Thyroid gland (tissue), 4 donors: ENCODE measurements around the gene AP1S1. TPM values are rescaled to one million over a fixed set of nuclear protein-coding genes. Genes with fewer than 3 reads are reported as not detected.

ENCODE experiments used
- DNase-seq, 2 donors: peaks; one replicate each; pipeline ENCODE4 v3.0.0-alpha.2; 2019
- H3K27ac ChIP-seq, 3 donors: fragments of 200-600 bp; sonication (generic); 1 replicate in 2 of 3; 2 replicates in 1 of 3; pipeline ENCODE4 v1.5.1; 2016 to 2019; ENCODE audit warnings: mild to moderate bottlenecking in 1 of 3, moderate library complexity in 1 of 3
- H3K27me3 ChIP-seq: fragments of 200-600 bp; sonication (generic); one replicate; pipeline ENCODE4 v1.5.1; 2019
- H3K36me3 ChIP-seq, 2 donors: fragments of 200-600 bp; sonication (generic); one replicate each; pipeline ENCODE4 v1.5.1; 2016 to 2019
- H3K4me1 ChIP-seq, 2 donors: fragments of 200-600 bp; sonication (generic); one replicate each; pipeline ENCODE4 v1.5.1; 2017 to 2019
- H3K4me3 ChIP-seq, 3 donors: fragments of 200-600 bp; sonication (generic); replicated peaks in 1 of 3; 1 replicate in 2 of 3; 2 replicates in 1 of 3; pipeline ENCODE4 v1.5.1; 2016; ENCODE audit warnings: mild to moderate bottlenecking in 1 of 3
- H3K9me3 ChIP-seq: fragments of 200-600 bp; sonication (generic); one replicate; pipeline ENCODE4 v1.5.1; 2017
- POLR2A ChIP-seq, 2 donors: fragments of 450-650 bp; IDR thresholded peaks; one replicate each; pipeline ENCODE4 v1.6.1; 2017; ENCODE audit warnings: antibody characterized with exemption in 2 of 2, mild to moderate bottlenecking in 2 of 2, moderate library complexity in 1 of 2
- WGBS, 2 donors: methylation state at CpG; one replicate each; pipeline ENCODE4 v1.1.5; 2017; 5-methylcytosine and 5-hydroxymethylcytosine counted together
- intact Hi-C: fragments of 100-400 bp; cut with DNase I; formaldehyde crosslinking; loops from one replicate; pipeline ENCODE4 v1.15.1; 2023
- total RNA-seq, 4 donors: library from RNA; depleted of rRNA; stranded (reverse); fragments of >200 nt; gene quantifications; one replicate each; pipeline ENCODE4 v1.2.3, GENCODE V29; 2016
- TF ChIP-seq, protein P1 (sequence below), 6 experiments: fragments of 200-600 bp in 3 of 6; fragments of 450-650 bp in 3 of 6; sonication (generic) in 3 of 6; IDR thresholded peaks; one replicate each; pipeline ENCODE4 v1.5.1; 2016 to 2019; ENCODE audit warnings: antibody characterized with exemption in 6 of 6, mild to moderate bottlenecking in 2 of 6, inconsistent platforms in 1 of 6, moderate library complexity in 1 of 6

Gene AP1S1
- total RNA-seq, 4 donors from 2014 or later, result 29.0 to 59.6 (median 41.3) TPM

DNA sequence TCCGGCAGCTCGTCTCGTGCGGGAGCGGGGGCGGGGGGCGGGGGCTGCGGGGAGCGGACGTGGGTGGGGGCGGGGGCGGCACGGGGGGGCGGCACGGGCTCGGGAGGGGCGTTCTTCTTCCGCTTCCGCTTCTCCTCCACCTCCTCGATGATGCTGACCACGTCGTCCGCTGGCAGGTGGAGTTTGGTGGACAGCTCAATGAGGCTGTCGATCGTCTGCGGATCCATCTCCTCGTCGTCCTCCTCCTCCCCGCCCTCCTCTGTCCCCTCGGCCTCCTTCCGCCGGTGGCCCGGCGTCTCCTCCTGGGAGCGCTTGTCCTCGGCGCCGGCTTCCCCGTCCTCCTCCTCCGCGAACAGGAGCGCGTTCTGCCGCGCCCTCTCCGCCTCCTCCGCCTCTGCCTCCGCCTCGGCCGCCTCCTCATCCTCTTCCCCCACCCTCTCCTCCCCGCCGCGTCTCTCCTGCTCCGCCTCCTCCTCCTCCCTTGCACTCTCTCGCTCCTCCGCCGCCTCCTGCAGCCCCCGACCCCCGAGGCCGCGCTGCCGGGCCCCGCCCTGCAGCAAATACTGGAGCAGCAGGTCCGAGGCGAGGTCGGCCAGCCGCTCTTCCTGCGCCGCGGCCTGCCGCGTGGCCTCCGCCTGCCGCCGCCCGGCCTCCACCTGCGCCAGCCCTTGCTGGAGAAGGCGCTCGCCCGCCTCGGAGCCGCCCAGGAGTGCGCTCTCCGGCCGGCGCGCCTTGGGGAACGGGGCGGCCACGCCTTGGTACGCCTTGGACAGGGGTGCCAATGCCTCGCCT, 9.2 kb downstream of the AP1S1 start:
- TF ChIP-seq POLR2A (IDR thresholded peaks at IDR 0.05), result no peak
- TF ChIP-seq, protein P1, sequence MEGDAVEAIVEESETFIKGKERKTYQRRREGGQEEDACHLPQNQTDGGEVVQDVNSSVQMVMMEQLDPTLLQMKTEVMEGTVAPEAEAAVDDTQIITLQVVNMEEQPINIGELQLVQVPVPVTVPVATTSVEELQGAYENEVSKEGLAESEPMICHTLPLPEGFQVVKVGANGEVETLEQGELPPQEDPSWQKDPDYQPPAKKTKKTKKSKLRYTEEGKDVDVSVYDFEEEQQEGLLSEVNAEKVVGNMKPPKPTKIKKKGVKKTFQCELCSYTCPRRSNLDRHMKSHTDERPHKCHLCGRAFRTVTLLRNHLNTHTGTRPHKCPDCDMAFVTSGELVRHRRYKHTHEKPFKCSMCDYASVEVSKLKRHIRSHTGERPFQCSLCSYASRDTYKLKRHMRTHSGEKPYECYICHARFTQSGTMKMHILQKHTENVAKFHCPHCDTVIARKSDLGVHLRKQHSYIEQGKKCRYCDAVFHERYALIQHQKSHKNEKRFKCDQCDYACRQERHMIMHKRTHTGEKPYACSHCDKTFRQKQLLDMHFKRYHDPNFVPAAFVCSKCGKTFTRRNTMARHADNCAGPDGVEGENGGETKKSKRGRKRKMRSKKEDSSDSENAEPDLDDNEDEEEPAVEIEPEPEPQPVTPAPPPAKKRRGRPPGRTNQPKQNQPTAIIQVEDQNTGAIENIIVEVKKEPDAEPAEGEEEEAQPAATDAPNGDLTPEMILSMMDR (IDR thresholded peaks at IDR 0.05), result no peak
- H3K4me3 ChIP-seq, result peak overlapping the region in 1 of 3 donors; percentile 17
- no peaks in the 10 kb centered on the region for H3K9me3 ChIP-seq
- DNase-seq, result no peak
- H3K27ac ChIP-seq, result no peak overlapping the region
- H3K36me3 ChIP-seq, result peaks cover 10 to 15% of the 10 kb centered on the region in 2 donors
- intact Hi-C loops, result loop anchor here (10.0 kb wide), 1 partner anchor 269 kb away; the partner anchor contains the start of gene ACHE
- peaks cover 26% of the 10 kb centered on the region for H3K27me3 ChIP-seq
- WGBS, 2 donors, result 1 to 2% methylated on average over 31 to 41 of the region's 92 CpGs
- H3K4me1 ChIP-seq, result peaks cover 23 to 38% of the 10 kb centered on the region in 2 donors

DNA sequence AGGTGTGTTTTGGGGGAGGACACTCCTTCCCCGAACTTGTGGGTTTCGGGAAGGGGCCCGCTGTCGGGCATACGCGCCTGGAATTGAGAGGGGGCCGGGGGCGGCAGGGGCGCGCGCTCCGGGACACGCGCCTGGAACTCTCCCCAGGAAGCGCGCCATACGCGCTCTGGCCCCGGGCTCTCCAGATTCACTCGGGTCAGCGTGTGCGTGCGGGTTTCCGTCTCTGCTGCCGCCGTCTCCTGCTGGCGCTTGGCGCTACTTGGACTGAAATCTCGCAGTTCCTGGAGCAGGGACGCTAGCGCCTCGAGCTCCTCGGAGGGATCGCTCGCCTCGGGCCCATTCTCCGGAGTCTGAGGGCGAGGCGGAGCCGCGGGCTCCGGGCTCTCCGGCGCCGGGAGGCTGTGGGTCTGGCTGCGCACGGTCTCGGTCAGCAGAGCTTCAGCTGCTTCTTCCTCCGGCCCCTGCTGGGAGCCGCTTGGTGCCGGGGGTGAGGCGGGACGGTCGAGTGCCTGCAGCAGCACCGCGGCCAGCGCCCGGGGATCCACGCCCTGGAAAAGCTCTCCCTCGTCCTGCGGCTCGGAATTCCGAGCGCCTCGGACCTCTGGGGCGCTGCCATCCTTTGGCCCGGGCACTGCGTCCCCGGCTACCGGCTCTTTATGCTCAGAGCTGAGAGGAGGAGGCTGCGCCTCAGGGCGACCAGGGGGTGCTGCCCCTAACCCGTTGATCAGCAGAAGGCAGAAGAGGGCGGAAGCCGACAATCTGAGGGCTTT, 10.0 kb downstream of the AP1S1 start:
- TF ChIP-seq POLR2A (IDR thresholded peaks at IDR 0.05), result no peak
- TF ChIP-seq, protein P1 (IDR thresholded peaks at IDR 0.05), result no peak
- intact Hi-C loops, result loop anchor here (10.0 kb wide), 1 partner anchor 269 kb away; the partner anchor contains the start of gene ACHE
- Histone ChIP-seq H3K4me1 (peaks cover 23 to 38% of the 10 kb centered on the region in 2 donors), H3K36me3 (peaks cover 3 to 9% of the 10 kb centered on the region in 2 donors), H3K27me3 (peaks cover 26% of the 10 kb centered on the region), H3K9me3 (no peaks in the 10 kb centered on the region), H3K27ac (no peak overlapping the region), H3K4me3 (no peak overlapping the region)
- WGBS, 2 donors, result 3 to 5% methylated on average over 12 to 31 of the region's 75 CpGs
- peak; percentile 25 to 33 for DNase-seq

- Histone ChIP-seq H3K9me3 (no peaks in the 10 kb centered on the region), H3K36me3 (peaks cover 0 to 3% of the 10 kb centered on the region in 2 donors), H3K27me3 (peaks cover 30% of the 10 kb centered on the region), H3K4me1 (peaks cover 23 to 48% of the 10 kb centered on the region in 2 donors), H3K4me3 (no peak within 1 kb of the TSS), H3K27ac (no peak within 1 kb of the TSS)
- 2 to 4% methylated on average over 37 to 56 of the region's 74 CpGs for WGBS, 2 donors
- intact Hi-C loops, result loop anchor here (10.0 kb wide), 1 partner anchor 271 kb away; the partner anchor contains the start of gene ACHE
- DNase-seq, result peak; percentile 85 to 87
- TF ChIP-seq, protein P1 (IDR thresholded peaks at IDR 0.05), result no peak
- no peak for TF ChIP-seq POLR2A (IDR thresholded peaks at IDR 0.05)
These were observed 11.0 kb downstream of the AP1S1 start, which contains the start of gene VGF for GRCh38 chr7:101165075-101165957. TSS of gene VGF (minus strand) at chr7:101165569. CDS start at chr7:101164843, 726 bp downstream.

- no peak for DNase-seq
- Histone ChIP-seq H3K36me3 (no peaks in the 10 kb centered on the region), H3K4me1 (peaks cover 23 to 50% of the 10 kb centered on the region in 2 donors), H3K27me3 (peaks cover 31% of the 10 kb centered on the region), H3K27ac (no peak overlapping the region), H3K4me3 (no peak overlapping the region), H3K9me3 (no peaks in the 10 kb centered on the region)
- TF ChIP-seq POLR2A (IDR thresholded peaks at IDR 0.05), result no peak
- TF ChIP-seq, protein P1 (IDR thresholded peaks at IDR 0.05), result no peak
- 0 to 5% methylated on average over 26 to 28 of the region's 38 CpGs for WGBS, 2 donors
- intact Hi-C loops, result loop anchor here (10.0 kb wide), 1 partner anchor 271 kb away; the partner anchor contains the start of gene ACHE
These were observed 11.8 kb downstream of the AP1S1 start for GRCh38 chr7:101165958-101166647.
